HL-60 (cell line): ENCODE results near the gene ZMYND8.
A peak's percentile ranks its signal among the peaks of the same experiment; 100 is the strongest.

Source experiments
- DNase-seq, 2 experiments: peaks; one replicate each; pipeline ENCODE4 v3.0.0-alpha.2; 2010 to 2020; ENCODE audit warnings: low read depth in 1 of 2, low spot score in 1 of 2
- H3K27ac ChIP-seq: fragments of 250-450 bp; sonication (Bioruptor Pico); replicated peaks from 2 replicates; pipeline ENCODE4 v1.5.1; 2020; ENCODE audit warnings: mild to moderate bottlenecking, moderate library complexity
- H3K27me3 ChIP-seq: fragments of 250-450 bp; sonication (Bioruptor Pico); 2 replicates; pipeline ENCODE4 v1.5.1; 2021; ENCODE audit warnings: mild to moderate bottlenecking, moderate library complexity; ENCODE audit not compliant: insufficient read depth, poor library complexity, severe bottlenecking
- H3K4me3 ChIP-seq: replicated peaks from 2 replicates; pipeline ENCODE4 v1.5.1; 2011; ENCODE audit warnings: mild to moderate bottlenecking, control low read depth, low read length; ENCODE audit not compliant: insufficient read depth
- GABPA ChIP-seq: IDR thresholded peaks from 2 replicates; pipeline ENCODE4 v1.6.1; 2012; ENCODE audit warnings: low read depth
- POLR2AphosphoS5 ChIP-seq: IDR thresholded peaks from 2 replicates; pipeline ENCODE4 v1.6.1; 2012; ENCODE audit warnings: low read depth
- SPI1 ChIP-seq: IDR thresholded peaks from 2 replicates; pipeline ENCODE4 v1.6.1; 2012; ENCODE audit warnings: low read depth, mild to moderate bottlenecking, borderline replicate concordance
- TF ChIP-seq, protein P1 (sequence below): IDR thresholded peaks from one replicate; pipeline ENCODE4 v1.5.1; 2011; ENCODE audit warnings: low read length, control low read depth, inconsistent platforms; ENCODE audit not compliant: insufficient read depth
- TF ChIP-seq, protein P2 (sequence below): IDR thresholded peaks from 2 replicates; pipeline ENCODE4 v1.6.1; 2012; ENCODE audit warnings: low read depth; ENCODE audit not compliant: insufficient replicate concordance

ZMYND8 gene

DNA sequence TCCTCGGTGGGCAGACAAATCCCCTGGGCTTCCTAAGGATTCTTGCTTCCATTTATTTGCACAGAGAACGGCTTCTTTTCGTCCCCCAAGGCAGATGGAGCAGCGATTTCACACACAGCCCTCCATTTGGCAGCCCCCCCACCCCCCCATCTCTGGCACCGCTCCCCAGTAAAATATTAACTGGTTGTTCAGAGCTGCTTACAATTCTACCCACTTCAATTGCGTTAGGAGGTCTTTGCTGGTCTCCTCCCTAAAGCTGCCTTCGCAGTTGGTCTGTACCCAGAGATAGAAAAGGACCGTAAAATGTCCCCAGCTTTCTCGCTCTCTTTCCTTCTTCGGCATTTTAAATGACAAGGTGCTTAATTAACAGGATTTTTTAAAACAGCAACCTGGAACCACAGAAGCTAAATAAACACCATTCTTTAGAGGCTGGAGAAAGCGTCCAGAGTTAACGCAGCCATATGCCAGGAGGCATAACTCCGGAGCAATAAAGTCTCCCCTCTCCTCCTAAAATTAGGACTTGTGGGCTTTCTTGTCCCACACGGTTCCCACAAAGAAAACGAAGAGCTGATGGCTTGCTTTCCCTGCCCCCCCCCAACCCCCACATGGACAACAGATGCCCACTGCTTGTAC lies 1.7 kb upstream of the ZMYND8 start:
- Histone ChIP-seq H3K27me3 (no peaks in the 10 kb centered on the region), H3K4me3 (no peak overlapping the region), H3K27ac (peak overlapping the region; percentile 100)
- TF ChIP-seq GABPA: no peak
- no peak for DNase-seq

DNA sequence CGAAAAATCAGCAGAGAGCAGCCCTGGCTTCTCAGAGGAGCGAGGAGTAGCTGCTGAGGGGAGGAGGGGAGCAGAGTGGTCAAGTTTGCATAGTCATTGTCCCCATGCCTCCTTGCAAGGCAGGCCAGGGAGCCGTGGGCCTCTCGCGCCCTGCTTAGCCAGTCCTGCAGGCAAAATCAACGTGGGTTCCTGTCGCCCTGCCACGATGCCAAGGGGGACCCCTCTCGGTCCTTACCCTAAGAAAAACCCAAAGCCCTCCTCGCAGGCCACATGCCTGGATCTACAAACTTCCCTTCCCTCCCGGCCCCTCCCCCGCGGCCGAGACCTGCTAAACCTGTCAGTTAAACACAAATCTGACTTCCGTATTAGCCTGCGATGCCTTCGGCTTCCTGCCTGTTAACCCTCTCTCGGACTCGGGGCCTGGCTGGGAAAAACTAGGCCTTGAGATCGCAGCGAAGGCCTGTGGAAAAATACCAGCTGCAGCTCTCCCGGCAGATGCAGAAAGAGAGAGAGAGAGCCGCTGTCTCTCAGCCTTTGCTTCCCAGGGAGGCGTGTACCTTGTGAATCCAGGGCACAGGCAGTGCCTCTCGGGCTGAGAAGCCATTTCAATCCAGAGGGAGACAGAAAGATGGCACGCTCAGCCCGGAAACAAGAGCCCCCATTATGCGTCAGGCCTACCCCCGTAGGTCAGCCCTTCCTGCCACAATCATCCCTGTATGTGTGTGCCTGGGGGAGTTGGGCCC lies 968 bp upstream of the ZMYND8 start:
- peak; percentile 91 to 95 for DNase-seq
- no peak for TF ChIP-seq GABPA
- peak; percentile 89 for TF ChIP-seq SPI1
- TF ChIP-seq POLR2AphosphoS5: peak; percentile 73
- TF ChIP-seq, protein P1, sequence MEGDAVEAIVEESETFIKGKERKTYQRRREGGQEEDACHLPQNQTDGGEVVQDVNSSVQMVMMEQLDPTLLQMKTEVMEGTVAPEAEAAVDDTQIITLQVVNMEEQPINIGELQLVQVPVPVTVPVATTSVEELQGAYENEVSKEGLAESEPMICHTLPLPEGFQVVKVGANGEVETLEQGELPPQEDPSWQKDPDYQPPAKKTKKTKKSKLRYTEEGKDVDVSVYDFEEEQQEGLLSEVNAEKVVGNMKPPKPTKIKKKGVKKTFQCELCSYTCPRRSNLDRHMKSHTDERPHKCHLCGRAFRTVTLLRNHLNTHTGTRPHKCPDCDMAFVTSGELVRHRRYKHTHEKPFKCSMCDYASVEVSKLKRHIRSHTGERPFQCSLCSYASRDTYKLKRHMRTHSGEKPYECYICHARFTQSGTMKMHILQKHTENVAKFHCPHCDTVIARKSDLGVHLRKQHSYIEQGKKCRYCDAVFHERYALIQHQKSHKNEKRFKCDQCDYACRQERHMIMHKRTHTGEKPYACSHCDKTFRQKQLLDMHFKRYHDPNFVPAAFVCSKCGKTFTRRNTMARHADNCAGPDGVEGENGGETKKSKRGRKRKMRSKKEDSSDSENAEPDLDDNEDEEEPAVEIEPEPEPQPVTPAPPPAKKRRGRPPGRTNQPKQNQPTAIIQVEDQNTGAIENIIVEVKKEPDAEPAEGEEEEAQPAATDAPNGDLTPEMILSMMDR: no peak
- TF ChIP-seq, protein P2, sequence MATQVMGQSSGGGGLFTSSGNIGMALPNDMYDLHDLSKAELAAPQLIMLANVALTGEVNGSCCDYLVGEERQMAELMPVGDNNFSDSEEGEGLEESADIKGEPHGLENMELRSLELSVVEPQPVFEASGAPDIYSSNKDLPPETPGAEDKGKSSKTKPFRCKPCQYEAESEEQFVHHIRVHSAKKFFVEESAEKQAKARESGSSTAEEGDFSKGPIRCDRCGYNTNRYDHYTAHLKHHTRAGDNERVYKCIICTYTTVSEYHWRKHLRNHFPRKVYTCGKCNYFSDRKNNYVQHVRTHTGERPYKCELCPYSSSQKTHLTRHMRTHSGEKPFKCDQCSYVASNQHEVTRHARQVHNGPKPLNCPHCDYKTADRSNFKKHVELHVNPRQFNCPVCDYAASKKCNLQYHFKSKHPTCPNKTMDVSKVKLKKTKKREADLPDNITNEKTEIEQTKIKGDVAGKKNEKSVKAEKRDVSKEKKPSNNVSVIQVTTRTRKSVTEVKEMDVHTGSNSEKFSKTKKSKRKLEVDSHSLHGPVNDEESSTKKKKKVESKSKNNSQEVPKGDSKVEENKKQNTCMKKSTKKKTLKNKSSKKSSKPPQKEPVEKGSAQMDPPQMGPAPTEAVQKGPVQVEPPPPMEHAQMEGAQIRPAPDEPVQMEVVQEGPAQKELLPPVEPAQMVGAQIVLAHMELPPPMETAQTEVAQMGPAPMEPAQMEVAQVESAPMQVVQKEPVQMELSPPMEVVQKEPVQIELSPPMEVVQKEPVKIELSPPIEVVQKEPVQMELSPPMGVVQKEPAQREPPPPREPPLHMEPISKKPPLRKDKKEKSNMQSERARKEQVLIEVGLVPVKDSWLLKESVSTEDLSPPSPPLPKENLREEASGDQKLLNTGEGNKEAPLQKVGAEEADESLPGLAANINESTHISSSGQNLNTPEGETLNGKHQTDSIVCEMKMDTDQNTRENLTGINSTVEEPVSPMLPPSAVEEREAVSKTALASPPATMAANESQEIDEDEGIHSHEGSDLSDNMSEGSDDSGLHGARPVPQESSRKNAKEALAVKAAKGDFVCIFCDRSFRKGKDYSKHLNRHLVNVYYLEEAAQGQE: peak; percentile 35
- H3K27ac ChIP-seq: peak overlapping the region; percentile 100
- no peak overlapping the region for H3K4me3 ChIP-seq
- no peaks in the 10 kb centered on the region for H3K27me3 ChIP-seq

DNA sequence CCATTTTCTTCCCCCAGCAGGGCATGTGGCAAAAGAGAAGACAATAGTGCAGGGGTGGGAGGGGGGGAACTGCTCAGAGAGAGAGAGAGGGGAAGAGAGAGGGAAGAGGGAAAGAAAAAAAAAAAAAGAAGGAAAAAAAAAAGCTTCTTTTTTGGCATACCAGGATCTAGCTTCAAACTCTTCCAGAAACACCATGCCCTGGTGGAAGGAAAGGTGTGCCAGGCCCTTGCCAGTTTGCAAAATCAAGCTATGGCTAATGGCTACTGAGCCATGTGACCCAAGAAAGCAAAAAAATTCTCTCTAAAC lies 326 bp downstream of the ZMYND8 start:
- DNase-seq: no peak
- peak overlapping the region; percentile 100 for H3K27ac ChIP-seq
- TF ChIP-seq, protein P2: no peak
- no peak for TF ChIP-seq POLR2AphosphoS5
- TF ChIP-seq GABPA: no peak
- no peak for TF ChIP-seq SPI1
- TF ChIP-seq, protein P1: no peak
- no peaks in the 10 kb centered on the region for H3K27me3 ChIP-seq
- peak overlapping the region; percentile 37 for H3K4me3 ChIP-seq

DNA sequence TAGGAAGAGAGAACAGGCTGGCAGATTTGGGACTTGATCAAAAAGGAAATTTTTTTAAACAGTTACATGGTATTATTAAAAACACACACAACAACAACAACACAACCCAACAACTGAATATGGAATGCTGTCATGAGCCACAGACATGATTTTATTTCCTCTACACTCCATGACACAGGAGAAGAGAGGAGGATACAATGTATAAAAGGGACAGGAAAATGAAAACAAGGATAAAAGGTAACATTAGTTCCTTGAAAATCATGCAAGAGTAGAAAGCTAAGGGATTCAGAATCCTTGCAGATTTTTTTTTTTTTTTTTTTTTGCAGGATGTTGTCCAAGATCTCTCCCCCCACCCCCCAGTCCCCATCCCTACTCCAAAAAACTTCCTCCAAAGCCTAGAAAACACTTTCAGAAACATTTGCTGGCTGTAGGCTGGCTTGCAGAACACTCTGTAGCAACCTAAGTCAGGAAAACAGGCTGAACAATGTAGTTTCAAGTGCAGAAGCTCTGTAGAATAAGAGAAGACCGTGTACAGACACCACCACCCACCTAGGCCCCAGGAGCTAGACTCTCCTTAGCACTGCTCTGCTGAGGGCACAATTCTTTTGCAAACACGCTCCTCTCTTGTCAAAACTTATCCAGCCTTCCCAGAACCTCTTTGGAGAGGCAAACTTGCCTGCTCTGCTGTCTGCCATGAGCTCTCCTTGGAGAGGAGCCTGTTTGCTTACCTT lies 845 bp downstream of the ZMYND8 start:
- H3K27ac ChIP-seq: peak overlapping the region; percentile 100
- H3K27me3 ChIP-seq: no peaks in the 10 kb centered on the region
- TF ChIP-seq, protein P2: no peak
- TF ChIP-seq, protein P1: no peak
- no peak for TF ChIP-seq POLR2AphosphoS5
- TF ChIP-seq GABPA: no peak
- no peak for TF ChIP-seq SPI1
- DNase-seq: no peak
- peak overlapping the region; percentile 37 for H3K4me3 ChIP-seq
